ENCODE results near the gene NUAK2. TPM values are rescaled to one million over a fixed set of nuclear protein-coding genes. Genes with fewer than 3 reads are reported as not detected.
A peak's percentile ranks its signal among the peaks of the same experiment; 100 is the strongest.
"Not testable (repeated sequence)": the region's sequence is repeated elsewhere in the genome, so short reads cannot be mapped to it uniquely, and the experiment has no call there.

Gene NUAK2
- polyA plus RNA-seq, 1 experiment, result 7.0 TPM

GRCh38 chr1:205284420-205285144, 37.0 kb downstream of the NUAK2 start:
- no peak overlapping the region for H3K4me3 ChIP-seq (ENCODE audit: low read depth, low read length)
- DNase-seq (ENCODE audit: low read depth, low spot score), result peak; percentile 95
- peak overlapping the region; percentile 91 for H3K27ac ChIP-seq (ENCODE audit: low read depth, low read length)
- no peaks in the 10 kb centered on the region; the same call in 1 of the 2 replicates for H3K9me3 ChIP-seq (ENCODE audit: control insufficient read depth, insufficient read depth, low read length)
- ChIA-PET CTCF (interaction anchor here (1.0 to 8.0 kb wide), 5 partner anchors 11 to 39 kb away, joined by 3 to 69 read pairs (median 8); partner anchors contain the start of gene NUAK2), POLR2A (interaction anchor here (0.5 to 2.3 kb wide), 11 partner anchors 10 to 112 kb away, joined by 3 to 35 read pairs (median 5); no protein-coding TSS in a partner anchor)
- H3K27me3 ChIP-seq (ENCODE audit: control insufficient read depth, insufficient read depth, low read length), result no peaks in the 10 kb centered on the region
- TF ChIP-seq CTCF (IDR thresholded peaks at IDR 0.05; ENCODE audit: low read depth, low read length), result peak; percentile 17; the same call in 1 of the 2 replicates

GRCh38 chr1:205283270-205284147, 38.0 kb downstream of the NUAK2 start:
- DNase-seq (ENCODE audit: low read depth, low spot score), result no peak
- no peak for TF ChIP-seq CTCF (IDR thresholded peaks at IDR 0.05; ENCODE audit: low read depth, low read length)
- Histone ChIP-seq H3K27me3 (ENCODE audit: control insufficient read depth, insufficient read depth, low read length) (no peaks in the 10 kb centered on the region), H3K27ac (ENCODE audit: low read depth, low read length) (no peak overlapping the region), H3K9me3 (ENCODE audit: control insufficient read depth, insufficient read depth, low read length) (no peaks in the 10 kb centered on the region; the same call in 1 of the 2 replicates), H3K4me3 (ENCODE audit: low read depth, low read length) (no peak overlapping the region)
- ChIA-PET POLR2A (interaction anchor here (1.4 to 2.0 kb wide), 2 partner anchors 30 to 31 kb away, joined by 7 to 15 read pairs; no protein-coding TSS in a partner anchor), CTCF (interaction anchor here (0.7 to 8.0 kb wide), 6 partner anchors 10 to 241 kb away, joined by 3 to 69 read pairs (median 6); partner anchors contain the start of gene NUAK2)

- H3K27ac ChIP-seq (ENCODE audit: low read depth, low read length); POLR2A ChIA-PET; DNase-seq (ENCODE audit: low read depth, low spot score); H3K4me3 ChIP-seq (ENCODE audit: low read depth, low read length); H3K27me3 ChIP-seq (ENCODE audit: control insufficient read depth, insufficient read depth, low read length); H3K9me3 ChIP-seq (ENCODE audit: control insufficient read depth, insufficient read depth, low read length): not testable (repeated sequence)
- CTCF ChIA-PET, result interaction anchor here (1.5 to 13.5 kb wide), 4 partner anchors 10 to 73 kb away, joined by 4 to 603 read pairs (median 6); partner anchors contain the start of gene NUAK2
These were observed 40.7 kb downstream of the NUAK2 start for GRCh38 chr1:205280666-205281395.

GRCh38 chr1:205279986-205280385, 41.6 kb downstream of the NUAK2 start:
- CTCF ChIA-PET, result interaction anchor here (0.8 to 13.5 kb wide), 4 partner anchors 9 to 74 kb away, joined by 4 to 603 read pairs (median 6); partner anchors contain the start of gene NUAK2
- no peak for DNase-seq (ENCODE audit: low read depth, low spot score)
- Histone ChIP-seq H3K27ac (ENCODE audit: low read depth, low read length) (no peak overlapping the region), H3K4me3 (ENCODE audit: low read depth, low read length) (no peak overlapping the region), H3K9me3 (ENCODE audit: control insufficient read depth, insufficient read depth, low read length) (no peaks in the 10 kb centered on the region; the same call in 1 of the 2 replicates), H3K27me3 (ENCODE audit: control insufficient read depth, insufficient read depth, low read length) (no peaks in the 10 kb centered on the region)
- POLR2A ChIA-PET, result no interaction called here
- no peak for TF ChIP-seq CTCF (IDR thresholded peaks at IDR 0.05; ENCODE audit: low read depth, low read length)

- H3K27ac ChIP-seq (ENCODE audit: low read depth, low read length), result no peak overlapping the region
- TF ChIP-seq CTCF (IDR thresholded peaks at IDR 0.05; ENCODE audit: low read depth, low read length), result no peak
- no peak for DNase-seq (ENCODE audit: low read depth, low spot score)
- no peaks in the 10 kb centered on the region; the same call in 1 of the 2 replicates for H3K9me3 ChIP-seq (ENCODE audit: control insufficient read depth, insufficient read depth, low read length)
- ChIA-PET POLR2A (no interaction called here), CTCF (interaction anchor here (1.4 to 13.5 kb wide), 3 partner anchors 47 to 77 kb away, joined by 3 to 603 read pairs (median 5); partner anchors contain the start of gene NUAK2)
- H3K4me3 ChIP-seq (ENCODE audit: low read depth, low read length), result no peak overlapping the region
- no peaks in the 10 kb centered on the region for H3K27me3 ChIP-seq (ENCODE audit: control insufficient read depth, insufficient read depth, low read length)
These were observed 44.9 kb downstream of the NUAK2 start for GRCh38 chr1:205276689-205277065.

Data from AG04450 (cell line).